22Rv1 (cell line): ENCODE measurements around the gene ITPRIPL1.
A peak's percentile ranks its signal among the peaks of the same experiment; 100 is the strongest.

ENCODE experiments used
- H3K27ac ChIP-seq: fragments of 450-650 bp; 2 replicates; pipeline ENCODE4 v1.5.1; 2017
- ZFX ChIP-seq: fragments of 450-650 bp; IDR thresholded peaks from 2 replicates; pipeline ENCODE4 v1.6.1; 2017; ENCODE audit warnings: antibody characterized with exemption, borderline replicate concordance
- TF ChIP-seq, protein P1 (sequence below): fragments of 450-650 bp; IDR thresholded peaks from 2 replicates; pipeline ENCODE4 v1.5.1; 2017; ENCODE audit warnings: mild to moderate bottlenecking

ITPRIPL1 gene

DNA sequence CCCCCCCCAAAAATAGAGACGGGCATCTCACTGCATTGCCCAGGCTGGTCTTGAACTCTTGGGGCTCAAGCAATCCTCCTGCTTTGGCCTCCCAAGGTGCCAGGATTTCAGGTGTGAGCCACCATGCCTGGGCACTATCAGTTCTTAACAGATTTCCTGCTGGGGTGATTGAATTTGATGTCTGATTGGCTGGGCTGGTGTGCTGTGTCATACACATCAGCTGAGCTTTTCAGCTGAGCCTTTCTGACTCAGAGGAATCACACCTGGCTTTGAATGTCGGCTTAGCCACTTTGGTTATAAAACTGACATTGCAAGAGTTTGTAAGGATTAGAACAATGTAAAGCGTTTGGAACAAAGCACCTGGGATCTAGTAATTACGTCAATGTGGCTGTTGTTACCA is 29.4 kb downstream of the ITPRIPL1 start:
- TF ChIP-seq ZFX: no peak
- TF ChIP-seq, protein P1, sequence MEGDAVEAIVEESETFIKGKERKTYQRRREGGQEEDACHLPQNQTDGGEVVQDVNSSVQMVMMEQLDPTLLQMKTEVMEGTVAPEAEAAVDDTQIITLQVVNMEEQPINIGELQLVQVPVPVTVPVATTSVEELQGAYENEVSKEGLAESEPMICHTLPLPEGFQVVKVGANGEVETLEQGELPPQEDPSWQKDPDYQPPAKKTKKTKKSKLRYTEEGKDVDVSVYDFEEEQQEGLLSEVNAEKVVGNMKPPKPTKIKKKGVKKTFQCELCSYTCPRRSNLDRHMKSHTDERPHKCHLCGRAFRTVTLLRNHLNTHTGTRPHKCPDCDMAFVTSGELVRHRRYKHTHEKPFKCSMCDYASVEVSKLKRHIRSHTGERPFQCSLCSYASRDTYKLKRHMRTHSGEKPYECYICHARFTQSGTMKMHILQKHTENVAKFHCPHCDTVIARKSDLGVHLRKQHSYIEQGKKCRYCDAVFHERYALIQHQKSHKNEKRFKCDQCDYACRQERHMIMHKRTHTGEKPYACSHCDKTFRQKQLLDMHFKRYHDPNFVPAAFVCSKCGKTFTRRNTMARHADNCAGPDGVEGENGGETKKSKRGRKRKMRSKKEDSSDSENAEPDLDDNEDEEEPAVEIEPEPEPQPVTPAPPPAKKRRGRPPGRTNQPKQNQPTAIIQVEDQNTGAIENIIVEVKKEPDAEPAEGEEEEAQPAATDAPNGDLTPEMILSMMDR: no peak

DNA sequence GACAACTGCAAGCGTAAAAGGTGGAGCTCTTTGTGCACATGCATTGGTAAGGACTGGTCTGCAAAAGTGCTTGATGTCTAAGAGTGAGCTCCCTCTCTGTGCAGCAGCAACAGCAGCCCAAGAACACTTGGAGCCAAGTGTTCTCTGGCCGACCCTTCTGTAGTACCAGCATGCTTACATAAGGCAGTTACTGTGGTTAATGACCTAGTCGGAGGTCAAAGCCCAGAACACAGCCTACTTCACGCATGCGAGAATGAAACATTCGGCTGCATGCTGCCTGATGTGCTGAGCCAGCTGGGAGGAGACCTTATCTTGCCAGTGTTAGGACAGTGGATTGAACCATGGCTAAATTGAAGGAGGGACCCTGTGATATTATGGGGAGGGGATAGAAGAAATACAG is 31.8 kb downstream of the ITPRIPL1 start:
- H3K27ac ChIP-seq: no peak overlapping the region
- TF ChIP-seq, protein P1: no peak
- no peak for TF ChIP-seq ZFX

More for the DNA sequence above, 29.4 kb downstream of the ITPRIPL1 start:
- no peak overlapping the region for H3K27ac ChIP-seq

DNA sequence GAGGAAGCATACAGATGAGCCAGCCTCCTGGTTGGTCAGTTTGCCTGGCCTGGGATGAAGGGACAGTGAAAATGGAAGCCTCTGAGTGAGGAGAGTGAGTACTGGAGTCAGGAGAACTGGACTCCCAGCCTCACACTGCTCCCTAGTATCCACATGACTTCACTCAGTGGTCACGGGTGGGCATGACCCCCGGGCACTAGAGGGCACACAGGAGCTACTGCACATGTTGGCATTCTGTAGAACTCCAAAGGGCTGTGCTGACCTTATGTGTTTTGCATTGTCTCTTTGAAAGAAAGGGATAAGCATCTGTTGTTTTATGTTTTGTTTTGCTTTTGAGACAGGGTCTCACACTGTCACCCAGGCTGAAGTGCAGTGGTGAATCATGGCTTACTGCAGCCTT is 34.2 kb downstream of the ITPRIPL1 start:
- H3K27ac ChIP-seq: no peak overlapping the region
- TF ChIP-seq, protein P1: peak; percentile 55
- no peak for TF ChIP-seq ZFX

DNA sequence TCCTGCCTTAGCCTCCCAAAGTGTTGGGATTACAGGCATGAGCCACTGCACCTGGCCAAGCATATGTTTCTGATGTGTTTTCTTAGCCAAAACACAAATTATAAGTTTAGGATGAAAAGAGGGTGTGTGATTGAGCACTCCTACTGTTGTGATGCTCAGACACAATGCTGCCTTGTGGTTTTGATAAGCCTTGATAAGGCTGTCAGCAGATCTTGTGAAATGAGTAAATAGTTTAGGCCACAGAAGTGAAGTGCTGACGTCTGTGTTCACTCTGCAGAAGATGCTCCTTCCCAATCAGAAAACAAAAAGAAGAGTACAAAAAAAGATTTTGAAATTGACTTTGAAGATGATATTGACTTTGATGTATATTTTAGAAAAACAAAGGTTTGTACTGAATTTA is 34.7 kb downstream of the ITPRIPL1 start:
- no peak for TF ChIP-seq ZFX
- TF ChIP-seq, protein P1: no peak

DNA sequence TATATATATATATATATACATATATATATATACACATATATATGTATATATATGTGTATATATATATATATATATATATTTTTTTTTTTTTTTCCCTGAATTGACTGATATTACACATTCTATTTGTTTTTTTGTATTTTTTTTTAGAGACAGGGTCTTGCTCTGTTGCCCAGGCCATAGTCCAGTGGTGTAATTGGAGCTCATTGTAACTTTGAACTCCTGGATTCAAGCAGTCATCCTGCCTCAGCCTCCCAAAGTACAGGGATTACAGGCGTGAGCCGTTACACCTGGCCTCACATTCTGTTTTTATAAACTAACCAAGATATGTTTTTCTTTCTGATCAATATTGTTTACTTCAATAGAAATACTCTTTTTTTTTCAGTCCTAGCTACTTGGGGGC is 36.6 kb downstream of the ITPRIPL1 start:
- no peak overlapping the region for H3K27ac ChIP-seq
- TF ChIP-seq, protein P1: no peak
- TF ChIP-seq ZFX: no peak

More for the DNA sequence above, 34.7 kb downstream of the ITPRIPL1 start:
- no peak overlapping the region for H3K27ac ChIP-seq

DNA sequence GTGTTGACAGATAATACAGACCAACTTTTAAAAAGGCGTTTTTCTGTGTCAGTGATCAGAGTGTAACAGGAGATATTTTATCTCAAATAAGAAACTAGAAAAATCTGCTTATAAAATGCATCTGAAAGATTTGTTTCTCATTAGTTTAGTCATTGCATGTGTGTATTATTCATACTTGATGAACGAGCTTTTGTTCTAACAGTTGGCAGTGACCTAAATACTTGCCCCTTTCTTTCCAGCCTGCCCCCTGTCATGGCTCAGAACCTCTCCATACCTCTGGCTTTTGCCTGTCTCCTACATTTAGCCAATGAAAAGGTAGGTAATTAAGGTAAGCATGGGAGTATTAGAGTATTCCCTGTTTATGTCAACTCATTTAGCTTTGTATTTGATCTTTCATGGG is 44.1 kb downstream of the ITPRIPL1 start:
- TF ChIP-seq, protein P1: no peak
- TF ChIP-seq ZFX: no peak
- H3K27ac ChIP-seq: no peak overlapping the region

DNA sequence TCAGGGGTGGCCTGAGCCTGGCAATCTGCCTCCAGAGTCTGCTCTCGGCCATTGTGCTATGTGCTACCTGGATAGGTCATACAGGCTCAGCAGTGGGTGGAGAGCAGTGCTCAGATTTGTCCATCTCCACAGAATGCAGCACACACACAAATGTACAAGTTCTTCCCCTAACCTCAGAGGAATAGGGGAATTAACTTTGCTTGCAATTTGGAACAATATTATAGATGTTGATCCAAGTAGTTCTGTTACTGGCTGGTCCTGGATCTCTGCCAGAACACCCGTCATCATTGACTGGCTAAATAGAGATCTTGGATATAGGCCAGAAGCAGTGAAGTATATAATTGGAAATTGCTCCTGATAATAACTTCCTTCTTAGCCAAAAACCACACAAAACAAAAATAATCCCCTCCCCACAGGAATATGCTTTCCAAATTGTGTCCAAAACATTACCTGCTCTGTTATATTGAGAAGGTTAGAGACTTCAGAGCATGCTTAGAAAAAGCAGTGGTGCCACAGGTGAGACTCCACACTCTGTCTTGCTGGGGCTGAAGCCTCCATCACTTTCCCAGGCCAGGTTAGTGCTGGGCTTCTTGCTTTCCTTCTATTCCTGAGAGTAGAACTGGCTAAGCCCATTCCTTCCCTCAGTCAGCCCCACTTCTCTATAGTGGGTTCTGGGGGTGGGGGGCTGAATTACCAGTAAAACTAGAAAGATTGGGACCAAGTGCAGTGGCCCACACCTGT is 49.3 kb downstream of the ITPRIPL1 start:
- TF ChIP-seq, protein P1: no peak
- no peak for TF ChIP-seq ZFX
- H3K27ac ChIP-seq: peak overlapping the region; percentile 28
